ENCODE results near the gene MKRN3.
"Not testable (repeated sequence)": the region's sequence is repeated elsewhere in the genome, so short reads cannot be mapped to it uniquely, and the experiment has no call there.

The MKRN3 gene

GRCh38 chr15:23578521-23579150, 13.2 kb downstream of the MKRN3 start:
- intact Hi-C loops (cut with DNase I): no loop called here
- DNase-seq: no peak

GRCh38 chr15:23588268-23588667, 22.8 kb downstream of the MKRN3 start:
- intact Hi-C loops (cut with DNase I): no loop called here
- no peak for DNase-seq

GRCh38 chr15:23589012-23589411, 23.5 kb downstream of the MKRN3 start:
- DNase-seq: no peak
- intact Hi-C loops (cut with DNase I): no loop called here

- intact Hi-C loops (cut with DNase I): no loop called here
Observed at GRCh38 chr15:23594252-23594770, 28.8 kb downstream of the MKRN3 start.

GRCh38 chr15:23595368-23595767, 29.9 kb downstream of the MKRN3 start:
- no peak for DNase-seq
- intact Hi-C loops (cut with DNase I): no loop called here

More at GRCh38 chr15:23594252-23594770, 28.8 kb downstream of the MKRN3 start:
- no peak for DNase-seq

- intact Hi-C loops (cut with DNase I): no loop called here
- DNase-seq: no peak
Observed at GRCh38 chr15:23596736-23597135, 31.3 kb downstream of the MKRN3 start.

GRCh38 chr15:23597278-23597677, 31.8 kb downstream of the MKRN3 start:
- intact Hi-C loops (cut with DNase I); DNase-seq: not testable (repeated sequence)

GRCh38 chr15:23599053-23599452, 33.6 kb downstream of the MKRN3 start:
- no peak for DNase-seq
- intact Hi-C loops (cut with DNase I): no loop called here

GRCh38 chr15:23602124-23602523, 36.6 kb downstream of the MKRN3 start:
- no peak for DNase-seq
- intact Hi-C loops (cut with DNase I): no loop called here

GRCh38 chr15:23606226-23606625, 40.8 kb downstream of the MKRN3 start:
- intact Hi-C loops (cut with DNase I): no loop called here
- no peak for DNase-seq

GRCh38 chr15:23616536-23616935, 51.1 kb downstream of the MKRN3 start:
- intact Hi-C loops (cut with DNase I): no loop called here
- no peak for DNase-seq

Data from posterior cingulate gyrus (tissue), 11 donors.